Stimulated activated CD4-positive, alpha-beta T cell treated with anti-CD3 and anti-CD28 coated beads, TNF-alpha, amount 100 ng/mL, for 24 hours (primary cell): ENCODE data around the gene SNAI3.

Source experiments
- DNase-seq, 3 experiments: peaks; one replicate each; pipeline ENCODE4 v3.0.0-alpha.2; 2020; ENCODE audit warnings: low read depth in 3 of 3

The SNAI3 gene

DNA sequence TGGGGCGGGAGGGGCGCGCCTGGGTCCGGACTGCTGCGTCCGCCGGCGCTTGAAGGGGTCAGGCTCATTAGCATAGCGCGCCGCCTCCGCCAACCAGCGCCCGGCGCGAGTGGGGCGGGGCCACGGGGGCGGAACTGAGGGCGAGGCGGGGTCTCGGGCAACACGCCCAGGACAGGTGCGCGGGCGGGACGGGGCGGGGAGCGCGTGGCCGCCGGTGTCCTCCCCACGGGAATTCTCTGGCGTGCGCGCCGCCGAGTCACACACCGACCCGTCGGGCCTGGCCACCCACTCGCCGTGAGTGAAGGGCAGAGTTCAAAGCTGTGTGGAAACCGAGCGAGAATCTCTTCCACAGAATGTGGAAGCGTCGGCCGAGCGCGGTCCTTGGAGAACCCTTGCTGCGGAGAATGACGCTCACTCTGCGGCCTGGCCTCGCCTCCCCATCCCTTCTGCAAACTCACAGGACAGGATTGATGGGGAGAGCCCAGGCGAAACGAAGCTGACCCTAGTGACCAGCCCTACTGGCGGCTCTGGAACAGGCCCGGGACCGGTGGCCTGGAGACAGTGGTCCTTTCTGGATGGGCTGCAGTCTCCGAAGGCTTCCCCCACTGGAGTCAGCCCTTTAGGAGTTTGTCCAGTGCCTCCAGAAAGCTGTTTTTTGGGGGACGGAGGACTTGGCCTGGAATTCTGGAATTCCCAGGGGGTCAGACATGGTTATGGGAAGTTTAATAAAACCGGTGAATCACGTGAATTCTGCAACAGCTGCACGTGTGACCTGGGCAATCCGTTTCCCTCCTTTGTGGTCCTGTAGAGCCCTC, at the start of gene SNAI3:
TSS of gene SNAI3 (minus strand) at position 69 of the 815 bp plus-strand sequence. CDS start 101 bp downstream, outside the sequence.
- DNase-seq = peak; percentile 75 to 86 (median 78)

DNA sequence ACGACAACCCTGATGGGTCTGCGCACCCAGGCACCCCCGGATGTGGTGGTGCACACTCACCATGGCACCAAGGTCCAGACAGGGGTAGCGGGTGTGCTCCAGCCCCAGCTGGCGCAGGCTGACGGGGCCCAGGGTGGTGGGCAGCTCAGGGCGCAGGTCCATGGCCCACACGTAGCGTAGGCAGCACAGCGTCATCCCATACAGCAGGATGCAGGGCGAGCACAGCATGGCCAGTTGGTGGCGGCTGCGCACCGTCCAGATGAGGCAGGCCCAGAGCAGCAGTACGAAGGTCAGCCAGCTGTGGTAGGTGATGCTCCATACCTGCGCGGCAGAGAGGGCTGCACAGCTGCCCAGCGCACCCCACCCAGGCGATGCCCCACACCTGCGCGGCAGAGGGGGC, 49.8 kb upstream of the SNAI3 start:
- no peak for DNase-seq

GRCh38 chr16:88735616-88736015, 49.3 kb upstream of the SNAI3 start:
- no peak for DNase-seq

DNA sequence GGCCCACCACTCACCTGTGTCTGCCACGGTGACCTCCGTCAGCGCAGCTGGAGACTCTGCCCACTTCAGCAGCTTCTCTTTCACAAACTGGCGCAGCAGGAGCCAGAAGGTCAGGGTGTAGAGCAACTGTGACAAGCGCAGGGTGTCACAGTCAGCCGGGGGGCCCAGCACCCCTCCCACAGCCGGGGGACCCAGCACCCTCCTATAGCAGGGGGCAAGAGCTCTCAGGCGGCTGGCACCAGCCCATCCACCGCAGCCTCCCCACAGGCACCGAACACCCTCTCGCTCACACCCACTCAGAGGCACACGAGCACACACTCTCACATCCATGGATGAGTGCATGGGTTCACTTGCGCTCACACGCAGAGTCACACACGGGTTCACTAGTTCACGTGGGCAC, 48.8 kb upstream of the SNAI3 start:
- DNase-seq = no peak

GRCh38 chr16:88734361-88734728, 48.0 kb upstream of the SNAI3 start:
- DNase-seq = no peak

- DNase-seq = no peak
Measured at GRCh38 chr16:88733630-88734360, 47.5 kb upstream of the SNAI3 start.

DNA sequence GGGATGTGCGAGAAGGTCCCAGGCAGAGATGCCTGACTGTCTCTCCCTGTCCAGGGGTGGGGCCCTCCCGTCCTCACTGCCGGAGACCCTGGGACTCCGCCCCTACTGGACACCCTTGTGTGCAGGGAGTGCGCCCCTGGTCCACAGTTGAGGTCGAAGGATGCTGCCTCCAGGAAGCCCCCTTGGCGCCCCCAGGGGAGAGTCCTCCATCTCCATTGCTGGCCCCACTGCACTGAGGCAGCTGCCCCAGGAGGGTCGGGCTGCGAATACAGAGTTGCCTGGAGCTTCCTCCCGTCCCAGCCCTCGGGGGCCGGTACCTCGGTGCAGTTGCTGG, 46.6 kb upstream of the SNAI3 start:
- DNase-seq = no peak

DNA sequence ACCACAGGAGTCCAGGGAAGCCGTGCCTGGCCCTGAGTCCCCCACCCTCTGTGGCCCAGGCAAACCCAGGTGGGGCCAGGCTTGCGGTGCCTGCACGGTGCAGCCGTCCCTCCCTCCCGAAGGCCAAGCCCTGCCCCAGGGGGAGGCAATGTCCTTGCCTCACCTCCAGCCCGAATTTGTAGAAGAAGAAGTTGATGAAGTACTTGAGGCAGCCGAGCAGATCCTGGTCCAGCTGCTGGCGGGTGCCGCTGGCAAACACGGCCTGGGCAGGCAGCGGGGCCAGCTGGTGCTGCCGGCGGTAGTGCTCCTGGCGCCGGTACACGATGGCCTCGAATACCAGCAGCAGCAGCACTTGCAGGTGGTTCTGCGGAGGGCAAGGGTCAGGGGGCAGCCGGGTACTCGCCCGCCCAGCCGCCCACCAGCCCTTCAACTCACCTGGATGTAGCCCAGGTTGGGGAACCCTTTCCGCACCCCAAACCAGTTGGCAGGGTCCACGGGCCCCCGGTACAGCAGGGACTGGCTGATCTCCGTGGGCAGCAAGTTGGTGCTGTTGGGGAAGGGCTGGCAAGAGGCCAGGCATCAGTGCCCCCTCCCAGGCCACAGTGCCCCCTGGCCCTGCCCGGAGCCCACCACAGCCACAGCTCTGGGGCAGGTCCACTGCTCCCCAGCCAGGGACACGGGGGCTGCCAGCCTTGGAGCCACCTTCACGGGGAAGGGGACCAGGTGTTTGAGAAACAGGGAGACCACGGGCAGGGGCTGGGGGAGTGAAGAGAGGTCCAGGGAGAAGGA, 46.1 kb upstream of the SNAI3 start:
- DNase-seq = no peak

DNA sequence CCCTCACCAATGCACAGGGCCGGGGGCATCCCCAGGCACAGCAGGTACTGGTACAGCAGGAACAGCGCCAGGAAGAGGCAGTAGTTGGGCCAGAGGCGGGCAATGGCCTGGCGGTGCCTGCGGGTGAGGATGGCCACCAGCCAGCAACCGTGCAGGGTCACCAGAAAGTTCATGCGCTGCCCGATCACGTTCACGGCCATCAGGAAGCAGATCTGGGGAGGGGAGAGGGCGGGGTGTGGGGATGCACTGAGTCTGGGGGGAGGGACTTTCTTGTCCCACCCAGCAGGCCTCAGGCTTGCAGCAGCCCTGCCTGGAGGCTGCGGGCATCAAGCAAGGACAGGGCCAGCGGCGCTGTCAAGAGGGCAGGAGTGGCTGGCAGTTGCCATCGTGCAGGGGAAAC, 45.4 kb upstream of the SNAI3 start:
- DNase-seq = no peak

GRCh38 chr16:88730632-88731607, 44.6 kb upstream of the SNAI3 start:
- DNase-seq = no peak

DNA sequence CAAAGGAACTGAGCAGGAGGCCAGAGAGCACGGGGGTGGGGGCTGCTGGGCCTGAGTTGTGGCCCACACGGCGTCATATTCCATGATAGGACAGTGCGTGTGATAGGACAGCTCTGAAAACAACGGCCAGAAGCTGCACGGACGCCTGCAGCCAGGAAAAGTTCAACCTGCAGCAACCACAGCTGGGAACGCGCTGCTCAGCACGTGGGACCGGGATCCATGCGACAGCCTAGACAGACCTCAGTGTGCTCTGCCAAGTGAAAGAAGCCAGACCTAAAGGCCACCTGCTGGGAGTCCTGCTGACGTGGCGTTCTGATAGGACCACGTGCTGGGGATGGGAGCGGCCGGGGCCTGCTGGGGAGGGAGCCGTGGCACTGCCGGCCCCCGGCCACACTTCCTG, 41.6 kb upstream of the SNAI3 start:
- no peak for DNase-seq

GRCh38 chr16:88726981-88727380, 40.7 kb upstream of the SNAI3 start:
- no peak for DNase-seq

DNA sequence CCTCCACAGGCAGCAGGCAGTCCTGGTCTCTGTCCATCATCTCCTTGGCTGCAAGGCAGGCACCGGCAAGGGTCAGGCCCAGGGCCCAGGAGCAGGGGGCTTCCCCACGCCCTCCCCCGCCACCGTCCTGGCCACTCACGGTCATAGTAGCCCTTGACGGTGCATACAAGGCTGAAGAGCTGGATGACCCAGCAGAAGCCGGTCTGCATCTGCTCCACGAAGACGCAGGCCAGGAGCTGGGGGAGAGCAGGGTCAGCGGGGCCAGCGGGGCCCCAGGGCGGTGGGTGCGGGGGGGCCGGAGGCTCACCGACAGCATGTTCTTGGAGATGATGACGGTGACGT, 40.1 kb upstream of the SNAI3 start:
- no peak for DNase-seq

DNA sequence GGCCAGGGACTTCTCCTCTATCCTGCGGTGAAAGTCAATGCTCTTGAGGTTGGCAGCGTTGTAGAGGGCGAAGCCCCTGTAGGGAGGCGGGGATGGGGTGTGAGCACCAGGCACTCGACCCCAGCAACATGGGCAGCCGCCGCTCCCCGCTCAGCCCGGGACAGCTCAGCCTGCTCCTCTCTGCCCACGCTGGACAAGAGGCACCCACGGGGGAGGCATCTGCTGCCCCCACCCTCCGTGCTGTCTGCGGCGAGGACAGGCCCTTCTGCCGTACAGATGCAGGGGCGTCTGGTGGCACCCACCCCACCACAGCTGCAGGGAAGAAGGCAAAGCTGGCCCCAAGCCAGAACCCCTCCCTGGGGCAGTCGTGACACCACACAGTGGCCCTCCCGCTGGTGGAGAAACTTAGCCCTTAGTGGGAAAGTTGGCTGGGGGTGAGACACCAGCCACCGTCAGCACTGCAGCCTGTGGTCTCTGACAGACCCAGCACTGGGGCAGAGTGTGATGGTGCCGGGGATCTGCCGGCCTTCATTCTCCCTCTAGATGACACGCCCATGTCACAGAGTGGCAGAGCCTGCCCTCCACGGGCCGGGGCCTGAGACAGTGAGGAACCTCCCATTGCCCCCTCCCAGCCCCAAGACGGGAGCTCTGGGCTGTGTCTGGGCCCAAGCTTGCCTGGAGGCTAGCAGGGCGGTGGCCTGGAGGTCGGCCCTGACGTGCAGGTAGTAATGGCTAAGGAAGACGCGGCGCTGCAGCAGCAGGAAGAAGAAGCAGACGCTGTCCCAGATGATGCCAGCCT, 39.5 kb upstream of the SNAI3 start:
- no peak for DNase-seq

DNA sequence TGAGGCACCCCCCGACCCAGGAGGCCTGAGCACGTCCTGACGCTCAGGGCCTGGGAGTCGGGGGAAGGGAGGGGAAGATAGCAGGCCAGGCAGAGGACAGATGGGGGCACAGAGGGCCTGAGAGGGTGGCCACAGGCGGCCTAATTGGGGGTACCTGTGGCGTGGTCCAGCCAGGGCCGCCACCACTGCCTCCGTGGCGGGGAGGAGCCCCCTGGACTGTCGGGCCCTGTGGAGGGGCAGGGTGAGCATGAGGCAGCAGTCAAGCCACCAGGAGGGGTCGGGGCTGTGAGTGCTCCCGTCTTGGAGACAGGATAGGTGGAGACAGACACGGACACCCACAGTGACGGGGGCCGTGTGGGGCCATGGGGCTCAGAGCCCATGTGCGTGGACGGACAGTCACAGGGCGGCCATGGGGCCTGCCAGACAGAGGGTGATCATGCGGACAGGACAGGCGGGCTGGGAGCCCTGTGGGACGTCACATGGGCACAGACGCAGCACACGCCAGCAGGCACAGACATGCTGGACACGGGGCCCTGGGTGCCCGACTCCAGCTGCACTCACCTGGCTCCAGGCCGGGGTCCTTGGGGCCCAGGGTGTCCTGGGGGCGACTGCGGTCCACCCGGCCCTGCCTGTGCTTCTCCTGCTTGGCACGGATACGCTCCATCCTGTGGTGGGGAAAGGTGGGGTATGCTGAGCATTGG, 38.7 kb upstream of the SNAI3 start:
- DNase-seq = no peak

GRCh38 chr16:88723911-88724310, 37.6 kb upstream of the SNAI3 start:
- DNase-seq = no peak

GRCh38 chr16:88723507-88723887, 37.2 kb upstream of the SNAI3 start:
- DNase-seq = no peak

DNA sequence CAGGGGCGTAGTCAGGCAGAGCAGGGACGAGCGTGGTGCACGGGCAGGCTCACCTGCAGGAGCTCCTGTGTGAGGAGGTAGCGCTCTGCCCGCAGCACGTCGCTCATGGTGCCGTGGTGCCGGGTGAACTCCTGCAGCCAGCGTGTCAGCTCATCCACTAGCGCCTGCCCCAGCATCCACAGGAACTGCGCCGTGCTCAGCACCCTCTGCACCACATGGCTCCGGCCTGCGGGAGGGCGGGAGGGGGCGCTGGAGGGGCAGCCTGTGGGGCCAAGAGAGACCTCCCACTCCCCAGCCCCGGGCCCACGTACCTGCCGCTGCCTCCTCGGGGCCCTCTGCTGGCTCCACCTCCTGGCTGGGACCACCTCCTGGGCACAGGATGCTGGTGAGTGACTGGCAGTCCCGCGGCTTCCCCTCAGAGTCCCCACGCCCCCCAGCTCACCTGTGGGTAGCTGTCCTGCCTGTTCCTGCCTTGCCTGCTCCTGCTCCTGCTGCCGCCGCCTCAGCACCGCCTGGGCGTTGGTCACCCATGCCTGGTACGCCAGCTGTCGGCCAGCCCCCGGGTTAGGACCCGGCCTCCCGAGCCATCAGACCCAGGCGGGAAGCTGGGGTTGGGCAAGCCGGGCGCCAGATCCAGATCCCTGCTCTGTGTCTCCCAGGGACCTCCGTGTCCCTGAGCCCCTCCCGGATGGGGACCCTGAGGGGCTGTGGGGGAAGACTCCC, 36.6 kb upstream of the SNAI3 start:
- no peak for DNase-seq
